Fibroblast of lung (primary cell): ENCODE results near the gene PDE10A. TPM values are rescaled to one million over a fixed set of nuclear protein-coding genes. Genes with fewer than 3 reads are reported as not detected.

Experiments used
- DNase-seq, 2 donors: peaks; one replicate each; pipeline versions ENCODE4 v3.0.0 to v3.0.0-alpha.2; 2010; ENCODE audit warnings: low read depth in 2 of 2
- H2AFZ ChIP-seq: 2 replicates; pipeline ENCODE4 v1.5.1; 2012; ENCODE audit warnings: low read length, control low read depth, inconsistent platforms
- H3K27ac ChIP-seq: 2 replicates; pipeline ENCODE4 v1.5.1; 2011; ENCODE audit warnings: low read length, control low read depth; ENCODE audit not compliant: insufficient read depth
- H3K27me3 ChIP-seq: 2 replicates; pipeline ENCODE4 v1.5.1; 2011; ENCODE audit warnings: mild to moderate bottlenecking, low read length; ENCODE audit not compliant: control insufficient read depth, insufficient read depth
- H3K36me3 ChIP-seq: 2 replicates; pipeline ENCODE4 v1.5.1; 2011; ENCODE audit warnings: low read length; ENCODE audit not compliant: control insufficient read depth, insufficient read depth
- H3K4me1 ChIP-seq: 2 replicates; pipeline ENCODE4 v1.5.1; 2011; ENCODE audit warnings: low read length; ENCODE audit not compliant: control insufficient read depth, insufficient read depth; ENCODE audit errors: extremely low read depth
- H3K4me2 ChIP-seq: 2 replicates; pipeline ENCODE4 v1.5.1; 2011; ENCODE audit warnings: low read length, control low read depth; ENCODE audit not compliant: insufficient read depth; ENCODE audit errors: extremely low read depth
- H3K4me3 ChIP-seq, 4 experiments: fragments of 200-600 bp in 1 of 4; sonication (generic) in 1 of 4; replicated peaks in 1 of 4; 2 replicates each; pipeline ENCODE4 v1.5.1; 2011 to 2016; ENCODE audit warnings: low read length in 4 of 4, low read depth in 3 of 4, mild to moderate bottlenecking in 3 of 4, control low read depth in 2 of 4, inconsistent platforms in 1 of 4, mixed read lengths in 1 of 4; ENCODE audit not compliant: insufficient read depth in 1 of 4; ENCODE audit errors: control extremely low read depth in 1 of 4
- H3K79me2 ChIP-seq: 2 replicates; pipeline ENCODE4 v1.5.1; 2012; ENCODE audit warnings: mild to moderate bottlenecking, low read length, inconsistent platforms; ENCODE audit not compliant: control insufficient read depth, insufficient read depth
- H3K9ac ChIP-seq: 2 replicates; pipeline ENCODE4 v1.5.1; 2011; ENCODE audit warnings: mild to moderate bottlenecking, low read length, control low read depth; ENCODE audit not compliant: insufficient read depth
- H3K9me3 ChIP-seq: 2 replicates; pipeline ENCODE4 v1.5.1; 2012; ENCODE audit warnings: low read depth, low read length; ENCODE audit not compliant: control insufficient read depth, insufficient read depth
- H4K20me1 ChIP-seq: 2 replicates; pipeline ENCODE4 v1.5.1; 2011; ENCODE audit warnings: low read length; ENCODE audit not compliant: control insufficient read depth, insufficient read depth; ENCODE audit errors: extremely low read depth
- EZH2 ChIP-seq: IDR thresholded peaks from 2 replicates; pipeline ENCODE4 v1.5.1; 2012; ENCODE audit warnings: low read length, control low read depth, mild to moderate bottlenecking; ENCODE audit errors: missing control alignments
- polyA plus RNA-seq, 2 donors: library from polyadenylated mRNA; depleted of rRNA in 1 of 2; stranded (reverse) in 1 of 2; unstranded in 1 of 2; fragments of >200 nt; gene quantifications; 2 replicates each; pipeline ENCODE4 v1.2.1, GENCODE V29; 2011 to 2012; ENCODE audit warnings: missing spikeins in 1 of 2
- total RNA-seq: library from RNA; depleted of rRNA; stranded (reverse); fragments of >200 nt; gene quantifications from 2 replicates; pipeline ENCODE4 v1.2.1, GENCODE V29; 2014
- TF ChIP-seq, protein P1 (sequence below), 2 donors: IDR thresholded peaks in 1 of 2; conservative IDR thresholded peaks in 1 of 2; 1 replicate in 1 of 2; 2 replicates in 1 of 2; pipeline ENCODE4 v1.5.1; 2011 to 2012; ENCODE audit warnings: low read length in 2 of 2, control low read depth in 1 of 2, inconsistent platforms in 1 of 2, low read depth in 1 of 2, mild to moderate bottlenecking in 1 of 2

Gene PDE10A
- total and polyA plus RNA-seq, 2 donors (not counting 1 experiment from before 2014, with no cell fraction given) = under 0.01 to 0.19 TPM

DNA sequence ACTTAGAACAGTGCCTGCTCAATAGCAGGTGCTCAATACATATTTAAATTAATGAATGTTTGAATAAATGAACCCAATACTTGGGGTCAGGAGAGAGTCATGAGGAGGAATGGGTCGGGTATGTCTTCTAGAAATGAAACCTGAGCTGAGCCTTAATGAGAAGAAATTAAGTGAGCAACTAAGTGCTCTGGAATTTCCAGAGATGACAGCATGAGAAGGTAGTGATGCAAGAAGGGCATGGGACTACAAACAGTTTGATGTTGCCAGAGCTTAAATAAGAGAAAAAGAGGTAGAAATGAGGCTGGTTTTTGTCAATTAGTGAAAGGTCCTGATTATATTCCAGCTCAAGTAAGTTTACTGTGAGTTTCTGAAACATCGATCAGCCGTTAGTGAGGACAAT, 82.9 kb downstream of the PDE10A start:
- Histone ChIP-seq H3K4me1 (no peaks in the 10 kb centered on the region), H3K4me3 (no peak overlapping the region), H3K36me3 (no peaks in the 10 kb centered on the region), H3K4me2 (no peak overlapping the region), H3K27me3 (no peaks in the 10 kb centered on the region), H3K9ac (no peak overlapping the region), H2AFZ (no peak overlapping the region), H3K27ac (no peak overlapping the region), H3K9me3 (no peaks in the 10 kb centered on the region), H3K79me2 (no peaks in the 10 kb centered on the region), H4K20me1 (no peaks in the 10 kb centered on the region)
- TF ChIP-seq, protein P1, sequence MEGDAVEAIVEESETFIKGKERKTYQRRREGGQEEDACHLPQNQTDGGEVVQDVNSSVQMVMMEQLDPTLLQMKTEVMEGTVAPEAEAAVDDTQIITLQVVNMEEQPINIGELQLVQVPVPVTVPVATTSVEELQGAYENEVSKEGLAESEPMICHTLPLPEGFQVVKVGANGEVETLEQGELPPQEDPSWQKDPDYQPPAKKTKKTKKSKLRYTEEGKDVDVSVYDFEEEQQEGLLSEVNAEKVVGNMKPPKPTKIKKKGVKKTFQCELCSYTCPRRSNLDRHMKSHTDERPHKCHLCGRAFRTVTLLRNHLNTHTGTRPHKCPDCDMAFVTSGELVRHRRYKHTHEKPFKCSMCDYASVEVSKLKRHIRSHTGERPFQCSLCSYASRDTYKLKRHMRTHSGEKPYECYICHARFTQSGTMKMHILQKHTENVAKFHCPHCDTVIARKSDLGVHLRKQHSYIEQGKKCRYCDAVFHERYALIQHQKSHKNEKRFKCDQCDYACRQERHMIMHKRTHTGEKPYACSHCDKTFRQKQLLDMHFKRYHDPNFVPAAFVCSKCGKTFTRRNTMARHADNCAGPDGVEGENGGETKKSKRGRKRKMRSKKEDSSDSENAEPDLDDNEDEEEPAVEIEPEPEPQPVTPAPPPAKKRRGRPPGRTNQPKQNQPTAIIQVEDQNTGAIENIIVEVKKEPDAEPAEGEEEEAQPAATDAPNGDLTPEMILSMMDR (conservative IDR thresholded peaks at IDR 0.05 in 1 of 2, IDR thresholded peaks at IDR 0.05 in 1 of 2; ENCODE audit: low read depth in 1 of 2, low read length in 2 of 2) = no peak
- no peak for TF ChIP-seq EZH2
- DNase-seq = peak in 1 of 2 donors; percentile 11

DNA sequence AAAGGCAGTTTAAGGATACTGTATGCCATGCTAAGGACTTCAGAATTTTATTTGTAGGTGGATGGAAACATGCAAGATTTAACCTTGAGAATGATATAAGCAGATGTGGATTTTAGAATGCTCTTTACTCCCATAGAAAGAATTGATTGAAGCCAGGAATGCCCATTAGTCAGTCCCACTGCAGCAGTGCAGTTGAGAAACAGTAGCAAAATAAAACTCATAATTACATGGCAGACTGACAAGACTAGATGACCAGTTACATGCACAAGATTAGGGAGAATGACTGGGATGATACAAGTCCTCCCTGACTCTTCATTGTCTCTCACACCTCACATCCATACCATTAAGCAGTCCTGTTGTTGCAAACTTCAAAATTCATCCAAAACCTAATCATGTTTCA, 83.9 kb downstream of the PDE10A start:
- Histone ChIP-seq H2AFZ (no peak overlapping the region), H3K36me3 (no peaks in the 10 kb centered on the region), H3K9ac (no peak overlapping the region), H3K9me3 (no peaks in the 10 kb centered on the region), H3K4me3 (no peak overlapping the region), H3K4me2 (no peak overlapping the region), H3K27me3 (no peaks in the 10 kb centered on the region), H3K4me1 (no peaks in the 10 kb centered on the region), H3K79me2 (no peaks in the 10 kb centered on the region), H3K27ac (no peak overlapping the region), H4K20me1 (no peaks in the 10 kb centered on the region)
- no peak for DNase-seq
- TF ChIP-seq, protein P1 (conservative IDR thresholded peaks at IDR 0.05 in 1 of 2, IDR thresholded peaks at IDR 0.05 in 1 of 2; ENCODE audit: low read depth in 1 of 2, low read length in 2 of 2) = no peak
- TF ChIP-seq EZH2 = no peak

- no peak overlapping the region for H2AFZ ChIP-seq
- H3K4me2 ChIP-seq = no peak overlapping the region
- H3K4me1 ChIP-seq = no peaks in the 10 kb centered on the region
- no peaks in the 10 kb centered on the region for H3K9me3 ChIP-seq
- no peaks in the 10 kb centered on the region for H4K20me1 ChIP-seq
- H3K27ac ChIP-seq = no peak overlapping the region
- no peaks in the 10 kb centered on the region for H3K79me2 ChIP-seq
- no peak for DNase-seq
- no peaks in the 10 kb centered on the region for H3K27me3 ChIP-seq
- H3K36me3 ChIP-seq = no peaks in the 10 kb centered on the region
- H3K9ac ChIP-seq = no peak overlapping the region
- TF ChIP-seq, protein P1 (conservative IDR thresholded peaks at IDR 0.05 in 1 of 2, IDR thresholded peaks at IDR 0.05 in 1 of 2; ENCODE audit: low read depth in 1 of 2, low read length in 2 of 2) = no peak
- no peak for TF ChIP-seq EZH2
- no peak overlapping the region for H3K4me3 ChIP-seq
These were observed 85.5 kb downstream of the PDE10A start for GRCh38 chr6:165577556-165577955.
